ENCODE measurements around the gene CFAP157.

The CFAP157 gene

GRCh38 chr9:127730262-127730661, 23.5 kb downstream of the CFAP157 start:
- Histone ChIP-seq H3K27ac (ENCODE audit: low read depth, low read length) (no peak overlapping the region), H3K9ac (ENCODE audit: low read length) (no peak overlapping the region), H3K36me3 (ENCODE audit: control insufficient read depth, insufficient read depth, low read length) (no peaks in the 10 kb centered on the region), H3K4me3 (ENCODE audit: low read depth, low read length) (no peak overlapping the region), H3K4me1 (ENCODE audit: control insufficient read depth, insufficient read depth, low read length) (peaks cover 6% of the 10 kb centered on the region; the same call in 1 of the 2 replicates), H3K9me3 (ENCODE audit: control insufficient read depth, insufficient read depth, low read depth, low read length) (no peaks in the 10 kb centered on the region), H3K27me3 (ENCODE audit: control insufficient read depth, insufficient read depth, low read length) (no peaks in the 10 kb centered on the region)

- no peak overlapping the region for H3K4me3 ChIP-seq (ENCODE audit: low read depth, low read length)
- no peaks in the 10 kb centered on the region for H3K9me3 ChIP-seq (ENCODE audit: control insufficient read depth, insufficient read depth, low read depth, low read length)
- H3K27ac ChIP-seq (ENCODE audit: low read depth, low read length), result no peak overlapping the region
- H3K9ac ChIP-seq (ENCODE audit: low read length), result no peak overlapping the region
- no peaks in the 10 kb centered on the region for H3K27me3 ChIP-seq (ENCODE audit: control insufficient read depth, insufficient read depth, low read length)
- H3K4me1 ChIP-seq (ENCODE audit: control insufficient read depth, insufficient read depth, low read length), result peaks cover 6% of the 10 kb centered on the region; the same call in 1 of the 2 replicates
- H3K36me3 ChIP-seq (ENCODE audit: control insufficient read depth, insufficient read depth, low read length), result no peaks in the 10 kb centered on the region
These were observed 24.1 kb downstream of the CFAP157 start for GRCh38 chr9:127730799-127731410.

- Histone ChIP-seq H3K4me3 (ENCODE audit: low read depth, low read length) (no peak overlapping the region), H3K27me3 (ENCODE audit: control insufficient read depth, insufficient read depth, low read length) (no peaks in the 10 kb centered on the region), H3K36me3 (ENCODE audit: control insufficient read depth, insufficient read depth, low read length) (no peaks in the 10 kb centered on the region), H3K9ac (ENCODE audit: low read length) (no peak overlapping the region), H3K9me3 (ENCODE audit: control insufficient read depth, insufficient read depth, low read depth, low read length) (no peaks in the 10 kb centered on the region), H3K27ac (ENCODE audit: low read depth, low read length) (no peak overlapping the region), H3K4me1 (ENCODE audit: control insufficient read depth, insufficient read depth, low read length) (peaks cover 6% of the 10 kb centered on the region; the same call in 1 of the 2 replicates)
These were observed 25.1 kb downstream of the CFAP157 start for GRCh38 chr9:127731938-127732337.

- Histone ChIP-seq H3K4me1 (ENCODE audit: control insufficient read depth, insufficient read depth, low read length) (peaks cover 6% of the 10 kb centered on the region; the same call in 1 of the 2 replicates), H3K9me3 (ENCODE audit: control insufficient read depth, insufficient read depth, low read depth, low read length) (no peaks in the 10 kb centered on the region), H3K9ac (ENCODE audit: low read length) (no peak overlapping the region), H3K27ac (ENCODE audit: low read depth, low read length) (no peak overlapping the region), H3K4me3 (ENCODE audit: low read depth, low read length) (no peak overlapping the region), H3K36me3 (ENCODE audit: control insufficient read depth, insufficient read depth, low read length) (no peaks in the 10 kb centered on the region), H3K27me3 (ENCODE audit: control insufficient read depth, insufficient read depth, low read length) (no peaks in the 10 kb centered on the region)
These were observed 25.7 kb downstream of the CFAP157 start for GRCh38 chr9:127732444-127732843.

GRCh38 chr9:127733614-127734013, 26.8 kb downstream of the CFAP157 start:
- Histone ChIP-seq H3K4me1 (ENCODE audit: control insufficient read depth, insufficient read depth, low read length) (peaks cover 6% of the 10 kb centered on the region; the same call in 1 of the 2 replicates), H3K9ac (ENCODE audit: low read length) (no peak overlapping the region), H3K4me3 (ENCODE audit: low read depth, low read length) (no peak overlapping the region), H3K27ac (ENCODE audit: low read depth, low read length) (no peak overlapping the region), H3K36me3 (ENCODE audit: control insufficient read depth, insufficient read depth, low read length) (no peaks in the 10 kb centered on the region), H3K9me3 (ENCODE audit: control insufficient read depth, insufficient read depth, low read depth, low read length) (no peaks in the 10 kb centered on the region), H3K27me3 (ENCODE audit: control insufficient read depth, insufficient read depth, low read length) (no peaks in the 10 kb centered on the region)

GRCh38 chr9:127734247-127734746, 27.5 kb downstream of the CFAP157 start:
- H3K27ac ChIP-seq (ENCODE audit: low read depth, low read length), result no peak overlapping the region
- H3K27me3 ChIP-seq (ENCODE audit: control insufficient read depth, insufficient read depth, low read length), result no peaks in the 10 kb centered on the region
- peak overlapping the region; percentile 73 for H3K4me3 ChIP-seq (ENCODE audit: low read depth, low read length)
- H3K4me1 ChIP-seq (ENCODE audit: control insufficient read depth, insufficient read depth, low read length), result peaks cover 6% of the 10 kb centered on the region; the same call in 1 of the 2 replicates
- no peaks in the 10 kb centered on the region for H3K9me3 ChIP-seq (ENCODE audit: control insufficient read depth, insufficient read depth, low read depth, low read length)
- no peaks in the 10 kb centered on the region for H3K36me3 ChIP-seq (ENCODE audit: control insufficient read depth, insufficient read depth, low read length)
- H3K9ac ChIP-seq (ENCODE audit: low read length), result no peak overlapping the region

- no peaks in the 10 kb centered on the region for H3K36me3 ChIP-seq (ENCODE audit: control insufficient read depth, insufficient read depth, low read length)
- peak within 1 kb of the TSS; percentile 69 for H3K9ac ChIP-seq (ENCODE audit: low read length)
These were observed 28.1 kb downstream of the CFAP157 start, which contains the start of gene TOR2A for GRCh38 chr9:127734747-127735529. TOR2A (minus strand) TSS chr9:127735294; CDS start chr9:127735270, 24 bp downstream.

GRCh38 chr9:127735530-127736185, 28.9 kb downstream of the CFAP157 start:
- Histone ChIP-seq H3K9ac (ENCODE audit: low read length) (no peak overlapping the region), H3K27ac (ENCODE audit: low read depth, low read length) (peak overlapping the region; percentile 5; the same call in 1 of the 2 replicates), H3K36me3 (ENCODE audit: control insufficient read depth, insufficient read depth, low read length) (no peaks in the 10 kb centered on the region), H3K9me3 (ENCODE audit: control insufficient read depth, insufficient read depth, low read depth, low read length) (no peaks in the 10 kb centered on the region), H3K4me1 (ENCODE audit: control insufficient read depth, insufficient read depth, low read length) (peaks cover 6% of the 10 kb centered on the region; the same call in 1 of the 2 replicates), H3K4me3 (ENCODE audit: low read depth, low read length) (peak overlapping the region; percentile 36), H3K27me3 (ENCODE audit: control insufficient read depth, insufficient read depth, low read length) (no peaks in the 10 kb centered on the region)

More at GRCh38 chr9:127734747-127735529, 28.1 kb downstream of the CFAP157 start, which contains the start of gene TOR2A:
- H3K4me1 ChIP-seq (ENCODE audit: control insufficient read depth, insufficient read depth, low read length), result peaks cover 6% of the 10 kb centered on the region; the same call in 1 of the 2 replicates
- H3K27me3 ChIP-seq (ENCODE audit: control insufficient read depth, insufficient read depth, low read length), result no peaks in the 10 kb centered on the region
- H3K4me3 ChIP-seq (ENCODE audit: low read depth, low read length), result peak within 1 kb of the TSS; percentile 73
- H3K27ac ChIP-seq (ENCODE audit: low read depth, low read length), result peak within 1 kb of the TSS; percentile 5; the same call in 1 of the 2 replicates
- H3K9me3 ChIP-seq (ENCODE audit: control insufficient read depth, insufficient read depth, low read depth, low read length), result no peaks in the 10 kb centered on the region

- H3K9ac ChIP-seq (ENCODE audit: low read length), result no peak overlapping the region
- no peaks in the 10 kb centered on the region for H3K36me3 ChIP-seq (ENCODE audit: control insufficient read depth, insufficient read depth, low read length)
- H3K4me3 ChIP-seq (ENCODE audit: low read depth, low read length), result no peak overlapping the region
- H3K27me3 ChIP-seq (ENCODE audit: control insufficient read depth, insufficient read depth, low read length), result peaks cover 3% of the 10 kb centered on the region; the same call in 1 of the 2 replicates
- no peak overlapping the region for H3K27ac ChIP-seq (ENCODE audit: low read depth, low read length)
- H3K4me1 ChIP-seq (ENCODE audit: control insufficient read depth, insufficient read depth, low read length), result peaks cover 9% of the 10 kb centered on the region; the same call in 1 of the 2 replicates
- no peaks in the 10 kb centered on the region for H3K9me3 ChIP-seq (ENCODE audit: control insufficient read depth, insufficient read depth, low read depth, low read length)
These were observed 31.9 kb downstream of the CFAP157 start for GRCh38 chr9:127738666-127739065.

- no peaks in the 10 kb centered on the region for H3K36me3 ChIP-seq (ENCODE audit: control insufficient read depth, insufficient read depth, low read length)
- H3K9me3 ChIP-seq (ENCODE audit: control insufficient read depth, insufficient read depth, low read depth, low read length), result no peaks in the 10 kb centered on the region
- no peak overlapping the region for H3K27ac ChIP-seq (ENCODE audit: low read depth, low read length)
- no peak overlapping the region for H3K4me3 ChIP-seq (ENCODE audit: low read depth, low read length)
- H3K4me1 ChIP-seq (ENCODE audit: control insufficient read depth, insufficient read depth, low read length), result peaks cover 3% of the 10 kb centered on the region; the same call in 1 of the 2 replicates
- no peak overlapping the region for H3K9ac ChIP-seq (ENCODE audit: low read length)
- peaks cover 3% of the 10 kb centered on the region; the same call in 1 of the 2 replicates for H3K27me3 ChIP-seq (ENCODE audit: control insufficient read depth, insufficient read depth, low read length)
These were observed 33.0 kb downstream of the CFAP157 start for GRCh38 chr9:127739614-127740330.

All from HUES6 (cell line).